T-helper 22 cell (primary cell): ENCODE measurements around the gene ENTHD1.
"Not testable (repeated sequence)": the region's sequence is repeated elsewhere in the genome, so short reads cannot be mapped to it uniquely, and the experiment has no call there.

Experiments
- DNase-seq: peaks from one replicate; pipeline ENCODE4 v3.0.0-alpha.2; 2020; ENCODE audit warnings: low read depth

The ENTHD1 gene

GRCh38 chr22:39925273-39925672 lies 31.7 kb upstream of the ENTHD1 start:
- DNase-seq, result no peak

GRCh38 chr22:39924286-39924685 lies 30.7 kb upstream of the ENTHD1 start:
- DNase-seq, result no peak

GRCh38 chr22:39923696-39924095 lies 30.1 kb upstream of the ENTHD1 start:
- DNase-seq, result no peak

- peak; percentile 60 for DNase-seq
These were observed 26.7 kb upstream of the ENTHD1 start for GRCh38 chr22:39920134-39920743.

GRCh38 chr22:39917776-39918495 lies 24.4 kb upstream of the ENTHD1 start:
- DNase-seq, result no peak

- DNase-seq, result no peak
These were observed 23.7 kb upstream of the ENTHD1 start for GRCh38 chr22:39917197-39917643.

- no peak for DNase-seq
These were observed 22.9 kb upstream of the ENTHD1 start for GRCh38 chr22:39916496-39916895.

GRCh38 chr22:39915295-39915726 lies 21.8 kb upstream of the ENTHD1 start:
- no peak for DNase-seq

GRCh38 chr22:39914584-39914983 lies 21.0 kb upstream of the ENTHD1 start:
- no peak for DNase-seq

- no peak for DNase-seq
These were observed 20.3 kb upstream of the ENTHD1 start for GRCh38 chr22:39913886-39914285.

- DNase-seq, result no peak
These were observed 19.8 kb upstream of the ENTHD1 start for GRCh38 chr22:39913321-39913720.

GRCh38 chr22:39910876-39911613 lies 17.5 kb upstream of the ENTHD1 start:
- DNase-seq, result no peak

GRCh38 chr22:39908737-39909136 lies 15.2 kb upstream of the ENTHD1 start:
- peak; percentile 45 for DNase-seq

GRCh38 chr22:39908136-39908535 lies 14.6 kb upstream of the ENTHD1 start:
- DNase-seq, result no peak

- DNase-seq, result peak; percentile 48
These were observed 14.1 kb upstream of the ENTHD1 start for GRCh38 chr22:39907605-39908097.

GRCh38 chr22:39907047-39907446 lies 13.5 kb upstream of the ENTHD1 start:
- no peak for DNase-seq

GRCh38 chr22:39906207-39906606 lies 12.6 kb upstream of the ENTHD1 start:
- DNase-seq, result no peak

GRCh38 chr22:39905687-39906086 lies 12.1 kb upstream of the ENTHD1 start:
- DNase-seq, result no peak

GRCh38 chr22:39904862-39905261 lies 11.3 kb upstream of the ENTHD1 start:
- no peak for DNase-seq

- not testable (repeated sequence) for DNase-seq
These were observed 10.5 kb upstream of the ENTHD1 start for GRCh38 chr22:39904024-39904423.

GRCh38 chr22:39901565-39902146 lies 8.1 kb upstream of the ENTHD1 start:
- no peak for DNase-seq
